AG04450 (cell line): ENCODE results near the gene FAM20B. TPM values are rescaled to one million over a fixed set of nuclear protein-coding genes. Genes with fewer than 3 reads are reported as not detected.

ENCODE experiments used
- CTCF ChIA-PET: fragments of 300-600, 350-600 bp; formaldehyde crosslinking; extraction: SDS; loops from one replicate; lab custom pipeline; 2022; ENCODE audit warnings: antibody characterized with exemption, inconsistent platforms; lab: Charles Lee
- POLR2A ChIA-PET: fragments of 350-600 bp; formaldehyde crosslinking; extraction: SDS; loops from one replicate; lab custom pipeline; 2021; ENCODE audit warnings: antibody characterized with exemption, inconsistent platforms; lab: Yijun Ruan, JAX
- DNase-seq: peaks from one replicate; pipeline ENCODE4 v3.0.0-alpha.2; 2011; ENCODE audit warnings: low read depth, low spot score
- H3K27ac ChIP-seq: one replicate; pipeline ENCODE4 v1.5.1; 2012; ENCODE audit warnings: low read depth, low read length, control low read depth
- H3K27me3 ChIP-seq: one replicate; pipeline ENCODE4 v1.6.0; 2012; ENCODE audit warnings: low read length; ENCODE audit not compliant: control insufficient read depth, insufficient read depth
- H3K4me3 ChIP-seq: 2 replicates; pipeline ENCODE4 v1.5.1; 2011; ENCODE audit warnings: mild to moderate bottlenecking, low read depth, low read length, control low read depth
- H3K9me3 ChIP-seq: 2 replicates; pipeline ENCODE4 v1.5.1; 2012; ENCODE audit warnings: low read length; ENCODE audit not compliant: control insufficient read depth, insufficient read depth
- polyA plus RNA-seq: library from polyadenylated mRNA; depleted of rRNA; stranded (reverse); fragments of >200 nt; gene quantifications from 2 replicates; pipeline ENCODE4 v1.2.3, GENCODE V29; 2011
- TF ChIP-seq, protein P1 (sequence below): IDR thresholded peaks from 2 replicates; pipeline ENCODE4 v1.5.1; 2011; ENCODE audit warnings: low read depth, low read length, control low read depth, inconsistent platforms

FAM20B gene
- polyA plus RNA-seq, 1 experiment: 29.3 TPM

DNA sequence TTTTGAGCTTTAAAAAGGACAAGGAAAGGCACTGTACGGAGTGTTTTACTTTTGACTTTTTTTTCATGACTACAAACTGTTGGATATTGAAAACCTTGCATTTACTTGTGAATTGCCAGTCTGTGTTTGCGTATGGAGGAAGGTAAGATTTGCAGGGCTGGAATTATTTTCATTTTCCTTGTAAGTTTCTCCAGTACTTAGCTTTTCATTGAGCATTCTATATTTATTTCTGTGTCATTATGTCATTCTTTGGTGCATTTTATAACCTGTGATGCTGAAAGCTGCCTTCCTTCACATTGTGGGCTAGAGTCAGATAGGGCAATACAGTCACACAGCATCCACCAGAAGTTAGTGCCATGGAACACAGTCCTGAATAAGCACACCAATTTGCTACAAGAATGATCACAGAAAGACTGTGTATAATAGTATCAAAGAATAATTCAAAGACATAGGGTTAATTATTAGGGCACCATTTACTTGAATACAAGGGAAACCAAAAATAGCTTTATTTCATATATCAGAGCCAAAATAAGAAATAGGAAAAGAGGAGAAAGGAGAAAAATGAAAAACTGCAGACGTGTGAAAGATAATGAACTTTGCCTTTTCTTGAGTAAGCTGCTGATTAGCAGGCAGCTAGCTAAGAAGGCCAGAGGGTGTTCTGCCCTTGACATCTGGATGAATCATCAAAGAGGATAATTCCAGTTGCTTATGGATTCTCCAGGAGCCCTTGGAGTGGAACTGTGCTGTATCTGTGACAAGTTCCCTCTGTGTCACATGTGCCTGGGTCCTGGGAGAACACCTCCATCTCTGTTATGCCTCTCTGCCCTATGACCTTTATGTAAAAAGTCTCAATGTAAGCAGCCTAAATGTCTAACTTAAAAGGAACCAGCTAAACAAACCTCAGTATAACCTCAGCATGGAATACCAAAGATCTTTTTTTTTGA, 8.0 kb upstream of the FAM20B start:
- no peak overlapping the region for H3K4me3 ChIP-seq
- no peaks in the 10 kb centered on the region for H3K9me3 ChIP-seq

GRCh38 chr1:179021873-179022272, 3.8 kb upstream of the FAM20B start:
- H3K27ac ChIP-seq: no peak overlapping the region
- ChIA-PET CTCF (interaction anchor here (0.9 to 1.3 kb wide), 3 partner anchors 19 to 489 kb away, joined by 4 to 6 read pairs (median 5); no protein-coding TSS in a partner anchor), POLR2A (no interaction called here)
- H3K9me3 ChIP-seq: no peaks in the 10 kb centered on the region
- DNase-seq: no peak
- no peaks in the 10 kb centered on the region for H3K27me3 ChIP-seq
- peak overlapping the region; percentile 14 for H3K4me3 ChIP-seq
- TF ChIP-seq, protein P1, sequence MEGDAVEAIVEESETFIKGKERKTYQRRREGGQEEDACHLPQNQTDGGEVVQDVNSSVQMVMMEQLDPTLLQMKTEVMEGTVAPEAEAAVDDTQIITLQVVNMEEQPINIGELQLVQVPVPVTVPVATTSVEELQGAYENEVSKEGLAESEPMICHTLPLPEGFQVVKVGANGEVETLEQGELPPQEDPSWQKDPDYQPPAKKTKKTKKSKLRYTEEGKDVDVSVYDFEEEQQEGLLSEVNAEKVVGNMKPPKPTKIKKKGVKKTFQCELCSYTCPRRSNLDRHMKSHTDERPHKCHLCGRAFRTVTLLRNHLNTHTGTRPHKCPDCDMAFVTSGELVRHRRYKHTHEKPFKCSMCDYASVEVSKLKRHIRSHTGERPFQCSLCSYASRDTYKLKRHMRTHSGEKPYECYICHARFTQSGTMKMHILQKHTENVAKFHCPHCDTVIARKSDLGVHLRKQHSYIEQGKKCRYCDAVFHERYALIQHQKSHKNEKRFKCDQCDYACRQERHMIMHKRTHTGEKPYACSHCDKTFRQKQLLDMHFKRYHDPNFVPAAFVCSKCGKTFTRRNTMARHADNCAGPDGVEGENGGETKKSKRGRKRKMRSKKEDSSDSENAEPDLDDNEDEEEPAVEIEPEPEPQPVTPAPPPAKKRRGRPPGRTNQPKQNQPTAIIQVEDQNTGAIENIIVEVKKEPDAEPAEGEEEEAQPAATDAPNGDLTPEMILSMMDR: no peak

More for the DNA sequence above, 8.0 kb upstream of the FAM20B start:
- CTCF ChIA-PET: interaction anchor here (0.6 to 2.3 kb wide), 6 partner anchors 10 to 516 kb away, joined by 3 to 25 read pairs (median 6); no protein-coding TSS in a partner anchor
- no peak for DNase-seq
- POLR2A ChIA-PET: no interaction called here
- no peaks in the 10 kb centered on the region for H3K27me3 ChIP-seq
- TF ChIP-seq, protein P1: no peak
- no peak overlapping the region for H3K27ac ChIP-seq

DNA sequence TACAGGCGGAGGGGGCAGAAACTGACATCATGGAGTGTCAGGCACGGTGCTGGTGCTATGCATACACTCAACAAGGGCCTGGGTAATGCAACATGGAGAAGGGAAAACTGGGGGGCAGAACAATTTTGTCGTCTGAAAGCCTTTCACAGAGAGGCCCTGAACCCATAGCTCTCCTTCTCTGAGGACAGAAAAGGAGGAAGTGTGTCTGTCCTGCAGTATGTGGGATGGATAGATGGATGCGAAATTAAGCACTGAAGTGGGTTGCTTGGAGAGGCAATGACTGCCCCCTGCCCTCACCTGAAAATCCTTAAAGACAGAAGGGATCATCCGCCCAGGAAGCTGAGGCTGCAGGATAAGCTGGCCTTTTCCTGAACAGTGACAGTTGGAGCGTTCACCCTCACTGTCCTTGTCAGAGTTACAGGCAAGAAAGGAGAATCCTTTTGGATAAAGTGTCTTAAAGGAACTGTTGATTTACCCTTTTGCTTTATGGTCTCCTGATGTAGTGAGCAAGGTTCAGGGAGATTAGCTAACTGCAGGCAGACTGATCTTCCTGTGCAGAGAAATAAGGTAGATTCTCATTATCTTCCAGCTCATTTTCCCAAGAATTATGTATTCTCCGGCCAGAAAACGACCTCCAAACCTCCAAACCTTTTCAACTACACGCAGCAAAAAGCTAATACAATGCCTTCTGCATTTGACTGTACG, 1.6 kb upstream of the FAM20B start:
- ChIA-PET POLR2A (interaction anchor here (0.6 kb wide), 1 partner anchor 14 kb away, joined by 7 read pairs; no protein-coding TSS in a partner anchor), CTCF (interaction anchor here (0.6 to 1.4 kb wide), 2 partner anchors 21 to 131 kb away, joined by 3 read pairs; no protein-coding TSS in a partner anchor)
- no peak for DNase-seq
- TF ChIP-seq, protein P1: no peak
- H3K27me3 ChIP-seq: no peaks in the 10 kb centered on the region
- no peak overlapping the region for H3K27ac ChIP-seq
- no peaks in the 10 kb centered on the region for H3K9me3 ChIP-seq
- H3K4me3 ChIP-seq: no peak overlapping the region

DNA sequence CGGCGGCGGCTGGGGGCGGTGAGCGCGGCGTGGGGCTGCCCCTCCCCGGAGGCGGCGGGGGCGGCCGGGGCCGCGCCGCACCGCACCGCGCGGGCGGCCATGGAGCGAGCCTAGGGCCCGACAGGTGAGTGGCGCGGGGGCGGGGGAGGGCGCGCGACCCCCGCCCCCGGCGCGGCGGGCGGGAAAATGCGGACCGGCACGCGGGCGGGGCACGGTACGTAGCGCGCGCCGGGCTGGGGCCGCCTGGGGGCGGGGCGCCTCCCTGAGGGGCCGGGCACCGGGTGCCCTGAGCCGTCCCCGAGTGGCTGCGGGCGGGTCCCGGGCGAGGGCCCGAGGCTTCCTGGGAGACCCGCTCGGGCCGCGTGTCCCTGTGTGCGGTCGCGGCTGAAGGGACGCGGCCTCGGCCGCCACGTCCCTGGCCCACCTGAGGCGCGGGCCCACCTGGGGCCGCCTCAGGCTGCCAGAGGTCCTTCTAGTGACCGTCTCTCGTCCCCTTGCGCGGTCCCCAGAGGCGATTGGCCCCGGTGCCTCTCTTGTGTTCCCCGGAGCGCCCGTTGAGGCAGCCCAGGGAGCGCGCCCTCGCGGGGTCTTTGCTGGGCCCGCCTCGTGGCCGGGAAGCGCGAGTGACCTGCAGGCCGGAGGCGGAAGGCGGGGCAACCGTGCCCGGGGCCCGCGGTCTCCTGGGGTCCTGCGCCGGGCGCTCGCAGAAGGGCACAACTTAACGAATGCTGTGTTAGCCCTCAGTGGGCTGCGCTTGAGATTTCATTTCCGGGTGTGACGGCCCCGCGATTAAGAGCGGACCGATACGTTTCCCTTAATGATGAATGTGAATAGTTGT, 500 bp downstream of the FAM20B start:
- Histone ChIP-seq H3K9me3 (no peaks in the 10 kb centered on the region), H3K4me3 (peak overlapping the region; percentile 82), H3K27ac (peak overlapping the region; percentile 65), H3K27me3 (no peaks in the 10 kb centered on the region)
- ChIA-PET POLR2A (no interaction called here), CTCF (interaction anchor here (0.6 to 1.7 kb wide), 2 partner anchors 95 to 788 kb away, joined by 4 to 5 read pairs; no protein-coding TSS in a partner anchor)
- DNase-seq: no peak
- TF ChIP-seq, protein P1: no peak
